Glomerular visceral epithelial cell (primary cell): Measurements from ENCODE around the gene NRBF2.
"Not testable (repeated sequence)": the region's sequence is repeated elsewhere in the genome, so short reads cannot be mapped to it uniquely, and the experiment has no call there.

Experiments used
- DNase-seq: peaks from one replicate; pipeline ENCODE4 v3.0.0-alpha.2; 2016; ENCODE audit errors: extremely low spot score

The NRBF2 gene

DNA sequence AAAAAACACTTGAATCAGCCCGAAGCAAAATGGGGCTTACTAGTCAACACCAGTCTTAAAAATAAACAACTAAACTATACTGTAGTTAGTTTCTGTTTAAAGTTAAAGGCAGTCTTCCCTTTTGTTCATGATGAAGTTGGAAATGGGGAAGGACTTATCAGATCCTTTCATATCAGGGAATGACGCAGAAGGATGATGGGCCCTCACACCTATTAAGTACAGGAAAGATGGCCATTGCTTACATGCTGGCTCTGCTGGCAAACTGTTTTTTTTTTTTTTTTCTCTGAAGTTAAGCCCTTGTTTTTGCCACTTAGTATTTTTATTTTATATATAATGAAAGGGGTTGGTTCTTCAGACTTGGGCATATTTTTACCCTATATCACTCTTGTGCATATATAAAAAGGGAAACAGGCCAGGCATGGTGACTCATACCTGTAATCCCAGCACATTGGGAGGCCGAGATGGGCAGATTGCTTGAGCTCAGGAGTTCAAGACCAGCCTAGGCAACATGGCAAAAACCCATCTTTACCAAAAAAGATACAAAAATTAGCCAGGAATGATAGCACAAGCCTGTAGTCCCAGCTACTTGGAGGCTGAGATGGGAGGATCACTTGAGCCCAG lies 16.6 kb upstream of the NRBF2 start:
- DNase-seq: no peak

DNA sequence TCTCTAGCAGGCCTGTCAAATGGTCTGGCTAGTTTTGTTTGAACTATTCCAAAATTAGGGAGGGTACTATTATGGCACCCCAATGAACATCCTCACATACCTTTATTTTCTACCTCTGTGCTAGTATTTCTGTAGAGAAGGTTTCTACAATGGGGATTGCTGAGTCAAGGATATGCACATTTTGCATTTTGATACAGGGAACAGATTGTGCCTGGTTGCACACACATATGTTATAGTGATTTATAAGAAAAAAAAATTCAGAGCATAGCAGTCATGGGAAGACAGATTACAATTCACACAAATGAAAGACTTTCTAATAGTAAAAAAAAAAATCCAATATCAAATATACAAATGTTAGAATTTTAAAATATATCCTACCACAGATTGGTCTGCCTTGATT lies 14.1 kb upstream of the NRBF2 start:
- DNase-seq: no peak

GRCh38 chr10:63120554-63120953 lies 12.6 kb upstream of the NRBF2 start:
- DNase-seq: peak; percentile 32

DNA sequence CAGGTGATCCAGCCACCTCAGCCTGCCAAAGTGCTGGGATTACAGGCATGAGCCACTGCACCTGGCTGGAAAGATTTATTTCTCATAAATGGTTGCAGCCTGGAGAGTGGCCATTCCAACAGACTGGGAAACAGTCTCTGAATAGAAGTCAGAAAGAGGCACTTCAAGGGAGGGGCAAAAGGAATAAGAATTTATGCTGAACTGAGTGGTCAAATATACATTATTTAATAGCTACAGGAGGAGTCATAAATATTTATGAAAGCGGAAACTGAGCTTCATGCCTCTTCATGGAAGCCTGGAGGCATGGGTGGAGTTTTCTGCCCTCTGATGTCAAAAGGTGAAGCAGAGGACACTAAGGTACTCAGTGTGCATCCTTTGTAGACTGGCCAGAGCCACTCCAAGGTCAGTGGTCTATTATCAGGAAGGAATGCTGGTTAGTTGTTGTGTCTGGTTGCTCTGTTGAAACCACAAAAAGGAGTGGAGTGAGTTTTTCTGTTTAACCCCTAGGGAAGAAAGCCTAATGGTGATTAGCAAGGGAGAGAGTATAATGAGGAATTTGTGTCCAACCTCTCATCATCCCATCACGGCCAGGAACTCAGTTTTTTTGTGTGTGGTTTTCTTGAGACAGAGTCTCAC lies 9.3 kb upstream of the NRBF2 start:
- no peak for DNase-seq

- no peak for DNase-seq
Observed at GRCh38 chr10:63125459-63125858, 7.7 kb upstream of the NRBF2 start.

DNA sequence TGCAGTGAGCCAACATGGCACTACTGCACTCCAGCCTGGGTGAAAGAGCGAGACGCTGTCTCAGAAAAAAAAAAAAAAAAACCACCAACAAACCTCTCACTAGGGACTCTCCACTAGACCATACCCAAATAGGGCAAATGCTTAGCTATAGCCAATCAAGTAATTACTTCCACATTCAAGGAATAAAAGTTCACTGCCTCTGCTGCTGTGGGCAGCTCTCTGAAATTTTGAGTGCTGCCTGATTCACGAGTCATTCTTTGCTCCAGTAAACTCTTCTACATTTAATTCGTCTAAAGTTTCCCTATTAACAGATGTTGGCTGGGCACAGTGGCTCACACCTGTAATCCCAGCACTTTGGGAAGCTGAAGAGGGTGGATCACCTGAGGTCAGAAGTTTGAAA lies 4.7 kb upstream of the NRBF2 start:
- DNase-seq: peak; percentile 17

DNA sequence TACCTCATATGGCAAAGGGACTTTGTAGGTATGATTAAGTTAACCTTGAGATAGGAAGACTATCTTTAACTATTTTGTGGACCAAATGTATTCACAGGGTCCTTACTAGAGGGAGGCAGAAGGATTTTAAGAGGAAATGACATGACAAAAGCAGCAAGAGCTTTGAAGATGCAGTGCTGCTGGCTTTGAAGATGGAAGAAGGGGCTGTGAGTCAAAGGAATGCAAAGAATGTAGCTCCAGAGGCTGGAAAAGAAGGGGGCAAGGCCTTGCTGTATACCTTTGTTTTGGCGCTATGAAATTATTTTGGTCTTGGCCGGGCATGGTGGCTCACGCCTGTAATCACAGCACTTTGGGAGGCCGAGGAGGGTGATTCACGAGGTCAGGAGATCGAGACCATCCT lies 3.2 kb upstream of the NRBF2 start:
- peak; percentile 10 for DNase-seq

DNA sequence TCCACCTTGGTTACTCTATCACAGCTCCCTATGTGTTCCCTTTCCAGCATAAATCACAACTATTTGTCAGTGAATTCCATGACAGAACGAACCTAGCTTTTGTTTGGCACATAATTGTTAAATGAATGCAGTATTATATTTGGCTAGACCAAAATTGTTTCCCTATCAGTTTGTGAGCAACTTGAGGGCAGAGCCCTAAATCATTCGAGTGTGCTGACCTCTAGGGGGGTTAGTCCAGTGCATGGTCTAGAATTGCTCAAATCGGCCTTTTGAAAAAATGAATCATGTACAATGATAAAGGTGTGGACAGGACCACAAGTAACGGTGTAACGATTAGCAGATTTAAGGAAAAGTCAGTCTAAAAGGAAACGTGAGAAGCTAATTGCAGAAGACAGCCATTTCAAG lies 475 bp upstream of the NRBF2 start:
- DNase-seq: no peak

GRCh38 chr10:63133821-63134557 lies 861 bp downstream of the NRBF2 start:
- peak; percentile 9 for DNase-seq

DNA sequence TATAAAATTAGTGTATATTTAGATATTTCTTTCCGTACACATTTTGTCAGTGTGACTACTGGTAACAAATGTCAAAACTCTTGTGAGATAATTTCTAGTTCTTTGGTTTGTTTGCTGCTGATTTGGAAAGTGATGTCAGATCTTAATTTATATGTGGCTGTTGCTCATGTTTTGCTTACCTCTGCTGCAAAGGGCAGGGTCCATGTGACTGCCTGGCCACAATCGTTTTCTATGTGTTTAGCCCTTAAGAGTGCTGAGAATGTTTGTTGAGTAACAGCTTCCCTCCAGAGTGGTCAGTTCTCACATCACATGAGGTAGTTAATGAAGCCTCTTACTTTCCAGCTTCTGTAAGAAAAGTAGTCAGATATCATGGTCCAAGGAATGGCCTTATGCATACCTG lies 4.2 kb downstream of the NRBF2 start:
- peak; percentile 29 for DNase-seq

- no peak for DNase-seq
Observed at GRCh38 chr10:63140077-63140476, 6.9 kb downstream of the NRBF2 start.

GRCh38 chr10:63142136-63142535 lies 9.0 kb downstream of the NRBF2 start:
- no peak for DNase-seq

DNA sequence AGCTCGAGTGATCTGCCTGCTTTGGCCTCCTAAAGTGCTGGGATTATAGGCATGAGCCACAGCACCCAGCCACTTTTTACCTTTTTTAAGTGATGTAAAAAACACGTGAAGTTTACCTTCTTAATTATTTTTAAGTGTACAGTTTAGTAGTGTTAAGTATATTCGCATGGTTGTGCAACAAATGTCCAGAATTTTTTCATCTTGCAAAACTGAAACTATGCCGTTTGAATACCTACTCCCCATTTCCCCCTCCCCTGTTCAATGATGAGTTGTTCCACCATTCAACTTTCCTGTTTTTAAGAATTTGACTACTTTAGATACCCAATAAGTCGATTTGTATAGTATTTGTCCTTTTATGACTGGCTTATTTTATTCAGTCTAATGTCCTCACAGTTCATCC lies 10.9 kb downstream of the NRBF2 start:
- no peak for DNase-seq

GRCh38 chr10:63145782-63146181 lies 12.7 kb downstream of the NRBF2 start:
- DNase-seq: no peak

- no peak for DNase-seq
Observed at GRCh38 chr10:63146503-63146902, 13.4 kb downstream of the NRBF2 start.

DNA sequence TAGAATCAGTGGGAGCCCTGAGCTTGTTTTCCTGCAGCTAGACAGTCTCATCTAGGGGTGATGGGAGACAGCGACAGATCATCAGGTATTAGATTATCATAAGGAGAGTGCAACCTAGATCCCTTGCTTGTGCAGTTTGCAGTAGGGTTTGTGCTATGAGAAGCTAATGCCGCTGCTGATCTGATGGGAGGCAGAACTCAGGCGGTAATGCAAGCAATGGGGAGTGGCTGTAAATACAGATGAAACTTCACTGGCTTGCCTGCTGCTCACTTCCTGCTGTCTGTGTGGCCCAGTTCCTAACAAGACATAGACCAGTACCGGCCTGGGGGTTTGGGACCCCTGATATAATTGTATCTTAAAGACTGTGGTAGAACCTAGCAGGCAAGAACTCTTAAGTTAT lies 17.6 kb downstream of the NRBF2 start:
- DNase-seq: no peak

DNA sequence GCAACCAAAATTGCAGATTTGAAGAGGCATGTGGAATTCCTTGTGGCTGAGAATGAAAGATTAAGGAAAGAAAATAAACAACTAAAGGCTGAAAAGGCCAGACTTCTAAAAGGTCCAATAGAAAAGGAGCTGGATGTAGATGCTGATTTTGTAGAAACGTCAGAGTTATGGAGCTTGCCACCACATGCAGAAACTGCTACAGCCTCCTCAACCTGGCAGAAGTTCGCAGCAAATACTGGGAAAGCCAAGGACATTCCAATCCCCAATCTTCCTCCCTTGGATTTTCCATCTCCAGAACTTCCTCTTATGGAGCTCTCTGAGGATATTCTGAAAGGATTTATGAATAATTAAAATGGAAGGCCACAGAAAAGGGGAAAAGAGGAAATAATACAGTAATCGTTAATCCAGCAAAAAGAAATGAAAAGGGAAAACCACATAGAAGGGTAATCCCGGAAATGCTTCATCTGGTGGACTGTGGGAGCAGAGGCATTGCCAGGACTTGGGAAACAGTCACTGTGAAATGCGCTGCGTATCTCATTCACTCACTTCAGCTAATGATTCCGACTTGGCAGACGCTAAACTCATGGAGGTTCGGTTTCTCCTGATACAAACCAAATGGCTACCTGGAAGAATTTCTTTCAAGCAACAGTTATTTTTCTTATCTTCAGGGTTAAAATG lies 20.9 kb downstream of the NRBF2 start:
- DNase-seq: not testable (repeated sequence)

DNA sequence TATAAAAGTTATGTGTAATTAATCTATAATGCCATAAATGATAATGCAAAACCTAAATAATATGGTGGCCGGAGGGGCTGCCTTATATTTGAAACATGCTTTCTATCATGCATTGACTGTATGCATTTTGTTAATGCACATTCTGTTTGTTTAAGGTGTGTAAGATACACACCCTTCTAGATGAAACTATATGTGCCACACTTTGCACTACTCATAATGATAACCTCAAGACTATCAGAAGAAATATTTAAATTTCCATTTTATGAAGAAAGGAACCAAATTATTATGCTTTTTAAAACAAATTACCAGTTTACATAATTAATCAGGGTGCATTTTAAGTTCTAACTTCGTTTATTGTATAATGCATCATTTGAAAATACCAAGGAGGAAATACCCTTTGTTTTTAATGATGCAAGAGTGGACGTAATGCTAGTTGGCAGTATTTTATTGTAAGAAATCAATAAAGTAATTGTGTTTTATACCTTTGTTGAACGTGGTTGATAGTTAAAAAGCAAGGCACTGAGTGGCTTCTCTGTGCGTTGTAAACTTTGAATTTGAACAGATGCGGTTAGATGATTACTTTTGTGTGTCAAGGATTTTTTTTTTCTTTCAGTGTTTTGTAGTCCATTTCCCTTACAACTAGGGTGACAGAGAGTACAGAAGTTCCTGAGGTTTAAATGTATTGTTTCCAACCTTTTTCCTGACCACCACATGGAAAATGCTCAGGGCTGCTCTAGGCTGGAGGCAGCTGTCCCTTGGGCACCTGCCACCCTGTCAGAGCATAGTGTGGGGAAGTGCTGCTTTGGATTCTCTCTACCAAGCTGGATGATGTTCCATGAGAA lies 21.6 kb downstream of the NRBF2 start:
- no peak for DNase-seq

DNA sequence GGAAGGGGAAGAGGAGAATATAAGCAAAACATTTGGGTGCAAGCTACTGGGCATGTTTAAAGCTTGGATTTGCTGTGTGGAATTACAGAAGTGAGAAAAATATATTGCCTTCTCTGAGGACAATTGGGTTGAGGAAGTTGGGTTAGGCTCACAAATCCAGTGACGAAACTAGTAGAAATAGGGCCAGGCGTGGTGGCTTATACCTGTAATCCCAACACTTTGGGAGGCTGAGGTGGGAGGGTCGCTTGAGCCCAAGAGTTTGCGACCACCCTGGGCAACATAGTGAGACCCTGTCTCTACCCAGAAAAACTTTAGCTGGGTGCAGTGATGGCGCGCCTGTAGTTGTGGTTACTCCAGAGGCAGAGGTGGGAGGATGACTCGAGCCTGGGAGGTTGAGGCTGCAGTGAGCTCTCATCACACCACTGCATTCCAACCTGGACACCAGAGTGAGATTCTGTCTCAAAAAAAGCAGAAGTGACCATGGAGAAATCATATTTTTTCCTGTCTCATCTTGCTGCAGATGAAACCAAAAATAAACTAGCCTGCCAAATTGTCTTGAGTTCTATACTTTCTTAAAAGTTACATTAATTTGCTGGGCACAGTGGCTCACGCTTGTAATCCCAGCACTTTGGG lies 22.4 kb downstream of the NRBF2 start:
- no peak for DNase-seq

DNA sequence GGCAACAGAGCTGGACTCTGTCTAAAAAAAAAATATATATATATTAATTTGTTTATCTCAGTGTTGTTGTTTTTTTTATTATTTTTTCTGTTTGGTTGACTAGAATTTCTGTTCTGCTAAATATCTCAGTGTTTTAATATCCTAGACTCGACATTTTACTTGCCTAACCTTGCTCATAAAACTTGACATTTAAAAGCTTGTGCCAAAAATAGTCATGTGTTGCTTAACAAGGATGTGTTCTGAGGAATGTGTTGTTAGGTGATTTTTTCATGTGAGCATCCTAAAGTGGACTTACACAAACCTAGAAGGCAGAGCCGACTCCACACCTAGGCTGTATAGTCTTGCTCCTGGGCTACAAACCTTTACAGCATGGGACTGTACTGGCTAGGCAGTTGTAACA lies 23.1 kb downstream of the NRBF2 start:
- DNase-seq: no peak
